HFFc6 (cell line): ENCODE data around the gene CASP9. TPM values are rescaled to one million over a fixed set of nuclear protein-coding genes. Genes with fewer than 3 reads are reported as not detected.

Experiments
- DNase-seq: peaks from one replicate; pipeline ENCODE4 v3.0.0-alpha.2; 2018
- H3K27ac Mint-ChIP-seq: 2 replicates; pipeline ENCODE4 v1.8.0; 2020; ENCODE audit warnings: mild to moderate bottlenecking, mixed read lengths
- H3K27me3 Mint-ChIP-seq: 2 replicates; pipeline ENCODE4 v1.8.0; 2021; ENCODE audit warnings: mild to moderate bottlenecking, moderate library complexity, mixed read lengths; ENCODE audit not compliant: insufficient read depth
- H3K36me3 Mint-ChIP-seq: 2 replicates; pipeline ENCODE4 v1.8.0; 2021; ENCODE audit warnings: low read depth, mixed read lengths
- H3K4me1 Mint-ChIP-seq: 2 replicates; pipeline ENCODE4 v1.8.0; 2020; ENCODE audit warnings: low read depth, mixed read lengths
- H3K4me3 Mint-ChIP-seq: 2 replicates; pipeline ENCODE4 v1.8.0; 2020; ENCODE audit warnings: mild to moderate bottlenecking, moderate library complexity, mixed read lengths
- H3K9me3 Mint-ChIP-seq: 2 replicates; pipeline ENCODE4 v1.8.0; 2020; ENCODE audit warnings: mild to moderate bottlenecking, mixed read lengths
- CTCF ChIP-seq: fragments of 200-600 bp; sonication (generic); IDR thresholded peaks from 2 replicates; pipeline ENCODE4 v1.5.0; 2021; ENCODE audit warnings: antibody characterized with exemption, mild to moderate bottlenecking
- total RNA-seq, 6 experiments: library from RNA; stranded (reverse); fragmentation: NEBNext Ultra II Directional; extraction: Animal tissue kit (Norgen Biotek cat#: 25700); gene quantifications; 2 replicates in 1 of 6; 3 replicates in 5 of 6; pipeline ENCODE4 v1.2.3, GENCODE V29; 2021

CASP9 gene
- total RNA-seq, 6 experiments from 2014 or later, result 7.2 to 8.9 (median 7.8) TPM

GRCh38 chr1:15442759-15443158 is 81.3 kb downstream of the CASP9 start:
- no peak for DNase-seq
- H3K36me3 Mint-ChIP-seq, result no peaks in the 10 kb centered on the region
- peaks cover 21% of the 10 kb centered on the region for H3K27me3 Mint-ChIP-seq
- no peaks in the 10 kb centered on the region for H3K4me1 Mint-ChIP-seq
- no peak overlapping the region for H3K27ac Mint-ChIP-seq
- no peaks in the 10 kb centered on the region for H3K9me3 Mint-ChIP-seq
- H3K4me3 Mint-ChIP-seq, result no peak overlapping the region
- TF ChIP-seq CTCF, result no peak

GRCh38 chr1:15442119-15442518 is 81.9 kb downstream of the CASP9 start:
- Mint-ChIP-seq H3K9me3 (no peaks in the 10 kb centered on the region), H3K36me3 (no peaks in the 10 kb centered on the region), H3K27me3 (peaks cover 18% of the 10 kb centered on the region), H3K4me1 (no peaks in the 10 kb centered on the region), H3K4me3 (no peak overlapping the region), H3K27ac (no peak overlapping the region)
- DNase-seq, result no peak
- no peak for TF ChIP-seq CTCF

Other genes with a start within 250 kb of the CASP9 start
- 10 to 100 TPM; 41.2 to 67.2 (median 65.3) TPM for gene EFHD2, start 114.3 kb downstream of the CASP9 start, total RNA-seq
- not detected for gene CTRC, start 85.8 kb downstream of the CASP9 start, total RNA-seq
- gene CELA2A, start 67.5 kb downstream of the CASP9 start, total RNA-seq, result not detected
- gene CELA2B, start 48.1 kb downstream of the CASP9 start, total RNA-seq, result not detected
- 10 to 100 TPM; 21.5 to 26.5 (median 22.8) TPM for gene DNAJC16, start 2.6 kb upstream of the CASP9 start, total RNA-seq
- gene AGMAT, start 60.8 kb upstream of the CASP9 start, total RNA-seq, result under 1 TPM in 3 of 6 experiments, not detected in 3; 0.07 to 0.14 (median 0.09) TPM
- gene DDI2, start 93.2 kb upstream of the CASP9 start, total RNA-seq, result 10 to 100 TPM; 11.6 to 15.3 (median 13.3) TPM
- gene PLEKHM2, start 160.1 kb upstream of the CASP9 start, total RNA-seq, result 10 to 100 TPM; 61.5 to 70.5 (median 66.0) TPM
- under 1 TPM; 0.26 to 0.68 (median 0.43) TPM for gene SLC25A34, start 212.0 kb upstream of the CASP9 start, total RNA-seq
- not detected for gene TMEM82, start 218.3 kb upstream of the CASP9 start, total RNA-seq
- 100 to 1,000 TPM in 4 of 6 experiments, 10 to 100 TPM in 2; 98.4 to 127 (median 110) TPM for gene FBLIM1, start 234.6 kb upstream of the CASP9 start, total RNA-seq